ENCODE results near the gene UFSP1.
"Not testable (repeated sequence)": the region's sequence is repeated elsewhere in the genome, so short reads cannot be mapped to it uniquely, and the experiment has no call there.

UFSP1 gene

GRCh38 chr7:100888988-100889750 is at the start of gene UFSP1:
Gene UFSP1 (minus strand): TSS chr7:100889715. CDS start chr7:100889271, 444 bp downstream.
- no peak for TF ChIP-seq CTCF (IDR thresholded peaks at IDR 0.05; ENCODE audit: low read length, missing control alignments)
- no peak for DNase-seq (ENCODE audit: low read depth)
- peak within 1 kb of the TSS; percentile 65 for H3K4me3 ChIP-seq (replicated peaks; ENCODE audit: low read depth, low read length)

- H3K4me3 ChIP-seq (replicated peaks; ENCODE audit: low read depth, low read length); DNase-seq (ENCODE audit: low read depth): not testable (repeated sequence)
These were observed 46.7 kb upstream of the UFSP1 start for GRCh38 chr7:100936167-100936566.

GRCh38 chr7:100935381-100935780 is 45.9 kb upstream of the UFSP1 start:
- not testable (repeated sequence) for H3K4me3 ChIP-seq (replicated peaks; ENCODE audit: low read depth, low read length); DNase-seq (ENCODE audit: low read depth)

- no peak for DNase-seq (ENCODE audit: low read depth)
- no peak overlapping the region for H3K4me3 ChIP-seq (replicated peaks; ENCODE audit: low read depth, low read length)
- TF ChIP-seq CTCF (IDR thresholded peaks at IDR 0.05; ENCODE audit: low read length, missing control alignments): no peak
These were observed 44.2 kb upstream of the UFSP1 start for GRCh38 chr7:100933734-100934133.

GRCh38 chr7:100929808-100930174 is 40.3 kb upstream of the UFSP1 start:
- no peak for TF ChIP-seq CTCF (IDR thresholded peaks at IDR 0.05; ENCODE audit: low read length, missing control alignments)
- no peak for DNase-seq (ENCODE audit: low read depth)
- no peak overlapping the region for H3K4me3 ChIP-seq (replicated peaks; ENCODE audit: low read depth, low read length)

GRCh38 chr7:100923616-100924015 is 34.1 kb upstream of the UFSP1 start:
- DNase-seq (ENCODE audit: low read depth); H3K4me3 ChIP-seq (replicated peaks; ENCODE audit: low read depth, low read length): not testable (repeated sequence)

GRCh38 chr7:100921039-100921438 is 31.5 kb upstream of the UFSP1 start:
- no peak for DNase-seq (ENCODE audit: low read depth)
- H3K4me3 ChIP-seq (replicated peaks; ENCODE audit: low read depth, low read length): no peak overlapping the region
- TF ChIP-seq CTCF (IDR thresholded peaks at IDR 0.05; ENCODE audit: low read length, missing control alignments): no peak

- DNase-seq (ENCODE audit: low read depth): not testable (repeated sequence)
These were observed 30.4 kb upstream of the UFSP1 start for GRCh38 chr7:100919779-100920437.

GRCh38 chr7:100919335-100919734 is 29.8 kb upstream of the UFSP1 start:
- DNase-seq (ENCODE audit: low read depth); H3K4me3 ChIP-seq (replicated peaks; ENCODE audit: low read depth, low read length): not testable (repeated sequence)

More at GRCh38 chr7:100919779-100920437, 30.4 kb upstream of the UFSP1 start:
- H3K4me3 ChIP-seq (replicated peaks; ENCODE audit: low read depth, low read length): not testable (repeated sequence)

Measured in fibroblast of pulmonary artery (primary cell).